ENCODE data around the gene RELN. TPM values are rescaled to one million over a fixed set of nuclear protein-coding genes. Genes with fewer than 3 reads are reported as not detected.
"Not testable (repeated sequence)": the region's sequence is repeated elsewhere in the genome, so short reads cannot be mapped to it uniquely, and the experiment has no call there.

RELN gene
- polyA plus RNA-seq (ENCODE audit: insufficient read length), result 3.5 TPM

DNA sequence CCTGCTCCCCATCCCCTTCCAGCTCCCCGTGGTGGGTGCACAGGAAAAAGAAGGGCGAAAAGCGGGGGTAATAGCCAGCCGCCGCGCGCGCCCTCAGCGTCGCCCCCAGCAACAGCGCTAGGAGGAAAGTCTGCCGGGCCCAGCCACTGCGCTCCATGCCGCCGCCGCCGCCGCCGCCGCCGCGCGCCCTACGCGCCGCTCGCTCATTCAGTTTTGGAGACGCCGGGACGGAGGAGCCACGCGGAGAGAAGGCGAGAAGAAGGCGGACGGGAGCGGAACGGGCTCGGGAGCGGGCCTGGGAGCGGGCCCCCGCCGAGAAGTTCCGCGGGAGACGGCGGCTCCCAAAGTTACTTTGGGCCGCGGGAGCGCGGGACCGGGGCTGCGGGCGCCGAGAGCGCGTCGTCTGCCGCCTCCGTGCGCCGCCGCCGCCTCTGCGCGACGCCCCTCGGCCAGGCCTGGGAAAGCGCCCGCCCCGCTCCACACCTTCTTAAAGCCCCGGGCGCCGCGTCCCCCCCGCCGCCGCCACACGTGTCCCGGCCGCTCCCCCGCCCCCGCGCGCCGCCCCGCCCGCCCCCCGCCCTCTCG is at the start of gene RELN:
Gene RELN (minus strand): TSS at position 459 of the 585 bp plus-strand sequence. CDS start 302 bp downstream, at position 157.
- no peak for DNase-seq (ENCODE audit: low read depth)

DNA sequence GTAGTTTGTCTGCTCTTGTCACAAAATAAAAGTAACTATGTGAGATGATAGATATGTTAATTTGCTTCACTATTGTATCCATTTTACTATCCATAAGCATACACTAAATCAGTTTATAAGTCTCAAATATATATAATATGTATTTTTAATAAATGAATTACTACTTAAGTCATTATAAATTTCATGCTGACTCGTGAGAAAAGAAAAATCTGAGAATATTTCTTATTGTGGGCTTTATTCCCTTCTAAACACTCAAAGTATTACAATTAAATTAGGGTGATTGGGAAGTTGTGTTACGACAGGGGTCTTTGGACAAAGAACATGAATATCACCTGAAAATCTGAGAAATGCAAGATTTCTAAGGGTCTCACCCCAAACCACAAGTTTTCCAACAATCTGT is 48.7 kb upstream of the RELN start:
- no peak for DNase-seq (ENCODE audit: low read depth)

DNA sequence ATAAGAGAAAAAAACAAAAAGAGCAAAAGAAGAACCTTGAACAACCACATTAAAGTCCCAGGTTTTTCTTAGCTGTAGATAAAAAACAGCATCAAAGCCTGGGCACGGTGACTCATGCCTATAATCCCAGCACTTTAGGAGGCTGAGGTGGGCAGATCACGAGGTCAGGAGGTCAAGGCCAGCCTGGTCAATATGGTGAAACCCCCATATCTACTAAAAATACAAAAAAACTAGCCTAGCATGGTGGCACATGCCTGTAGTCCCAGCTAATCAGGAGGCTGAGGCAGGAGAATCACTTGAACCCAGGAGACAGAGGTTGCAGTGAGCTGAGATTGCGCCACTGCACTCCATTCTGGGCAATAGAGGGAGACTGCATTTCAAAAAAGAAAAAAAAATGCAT is 47.4 kb upstream of the RELN start:
- not testable (repeated sequence) for DNase-seq (ENCODE audit: low read depth)

DNA sequence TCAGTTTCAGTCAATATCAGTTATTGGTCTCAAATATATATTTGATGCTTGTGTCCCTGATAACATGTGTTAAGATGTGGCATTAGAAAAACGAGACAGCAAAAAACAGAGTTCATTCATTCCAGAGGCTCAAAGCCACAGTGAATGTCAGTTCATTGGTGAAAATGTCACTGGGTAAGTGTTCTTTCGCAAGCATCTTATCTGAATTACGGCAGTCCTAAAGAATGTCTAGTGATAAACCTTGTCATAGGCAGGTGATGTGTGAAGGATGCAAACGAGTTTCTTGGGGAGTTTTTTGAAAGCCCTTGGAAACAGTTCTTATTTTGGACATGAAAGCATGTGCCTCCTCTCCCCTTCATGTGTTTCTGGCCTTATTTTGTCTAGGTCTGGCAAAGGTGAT is 45.9 kb upstream of the RELN start:
- no peak for DNase-seq (ENCODE audit: low read depth)

DNA sequence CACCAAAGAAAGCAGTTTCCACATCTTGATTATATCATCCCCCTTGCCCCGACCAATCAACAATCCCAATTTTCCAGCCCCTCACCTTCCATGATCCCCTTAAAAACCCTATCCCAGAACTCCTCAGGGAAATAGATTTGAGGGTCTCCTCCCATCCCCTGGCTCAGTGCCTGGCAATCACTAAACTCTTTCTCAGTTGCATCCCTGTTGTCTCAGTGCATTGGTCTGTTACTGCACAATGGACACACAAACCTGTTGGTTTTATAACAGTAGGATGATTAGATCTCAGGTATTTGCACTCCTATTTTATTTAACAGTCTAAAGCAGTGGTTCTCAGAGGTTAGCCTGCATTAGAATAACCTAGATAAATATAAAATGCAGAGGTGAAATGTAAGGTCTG is 45.2 kb upstream of the RELN start:
- DNase-seq (ENCODE audit: low read depth), result no peak

DNA sequence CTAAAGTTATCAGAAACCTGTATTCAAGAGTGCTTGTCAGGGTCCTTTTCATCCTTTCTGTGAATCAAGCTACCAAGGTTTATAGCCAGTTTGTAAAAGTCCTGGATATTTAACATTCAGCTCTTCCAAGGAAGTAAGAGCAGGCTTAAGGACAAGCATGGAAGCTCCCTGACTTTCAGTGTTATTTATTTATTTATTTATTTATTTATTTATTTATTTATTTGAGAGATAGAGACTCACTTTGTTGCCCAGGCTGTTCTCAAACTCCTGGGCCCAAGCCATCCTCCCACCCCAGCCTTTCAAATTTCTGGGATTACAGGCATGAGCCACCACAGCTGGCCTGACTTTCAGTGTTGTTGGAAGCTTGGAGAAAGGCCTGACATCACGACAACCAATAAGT is 44.4 kb upstream of the RELN start:
- no peak for DNase-seq (ENCODE audit: low read depth)

DNA sequence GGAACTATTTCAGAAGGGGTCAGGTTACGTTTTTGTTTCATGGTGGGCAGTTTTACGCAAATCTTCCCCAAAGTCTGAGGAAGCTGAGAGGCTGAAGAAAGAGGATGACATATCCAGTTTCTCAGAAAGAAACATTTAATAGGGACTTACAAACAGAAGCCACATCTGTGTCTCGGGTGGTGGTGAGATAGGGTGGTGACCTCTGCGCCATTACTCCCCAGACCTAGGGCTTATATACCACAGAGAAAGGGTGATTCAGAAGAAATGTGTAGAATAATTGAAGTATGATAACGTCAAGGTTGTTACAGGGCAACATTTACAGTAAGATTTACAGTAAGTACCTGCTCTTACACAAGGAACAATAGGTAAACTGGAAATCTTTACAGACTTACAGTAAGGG is 43.0 kb upstream of the RELN start:
- DNase-seq (ENCODE audit: low read depth), result no peak

DNA sequence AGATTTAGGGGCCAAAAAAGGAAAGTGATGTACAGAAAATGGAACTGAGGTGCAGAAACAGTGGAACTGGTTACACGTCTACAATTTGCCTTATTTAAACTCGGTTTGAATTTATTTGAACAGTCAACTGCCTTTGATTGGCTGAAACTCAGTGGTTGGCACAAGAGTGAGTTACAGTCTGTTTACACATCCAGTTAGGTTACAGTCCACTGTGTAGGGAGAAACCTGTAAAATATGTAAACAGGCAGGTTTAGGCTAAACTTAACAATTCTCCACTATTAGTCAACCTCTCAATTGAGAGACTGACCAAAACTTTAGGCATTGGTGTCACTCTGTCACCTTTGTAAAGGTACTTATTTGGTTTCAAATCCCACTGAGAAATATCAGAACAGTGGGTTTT is 40.3 kb upstream of the RELN start:
- DNase-seq (ENCODE audit: low read depth), result no peak

DNA sequence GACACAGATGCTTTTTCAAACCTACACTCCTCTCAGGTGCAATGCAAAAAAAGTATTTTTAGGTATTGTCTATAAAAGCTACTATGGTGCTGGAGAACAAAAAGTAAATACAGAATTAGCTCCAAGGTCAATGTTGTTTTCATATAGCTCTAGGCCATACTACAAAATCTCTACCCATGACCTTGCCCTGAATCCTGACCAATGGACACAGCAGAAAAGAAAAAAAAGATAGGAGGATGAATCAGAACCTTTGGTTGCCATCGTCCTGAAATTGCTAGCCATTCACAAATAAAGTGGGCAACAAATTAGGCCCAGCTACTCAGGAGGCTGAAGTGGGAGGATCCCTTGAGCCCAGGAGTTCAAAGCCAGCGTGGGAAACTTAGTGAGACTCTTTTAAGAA is 35.2 kb upstream of the RELN start:
- DNase-seq (ENCODE audit: low read depth), result no peak

DNA sequence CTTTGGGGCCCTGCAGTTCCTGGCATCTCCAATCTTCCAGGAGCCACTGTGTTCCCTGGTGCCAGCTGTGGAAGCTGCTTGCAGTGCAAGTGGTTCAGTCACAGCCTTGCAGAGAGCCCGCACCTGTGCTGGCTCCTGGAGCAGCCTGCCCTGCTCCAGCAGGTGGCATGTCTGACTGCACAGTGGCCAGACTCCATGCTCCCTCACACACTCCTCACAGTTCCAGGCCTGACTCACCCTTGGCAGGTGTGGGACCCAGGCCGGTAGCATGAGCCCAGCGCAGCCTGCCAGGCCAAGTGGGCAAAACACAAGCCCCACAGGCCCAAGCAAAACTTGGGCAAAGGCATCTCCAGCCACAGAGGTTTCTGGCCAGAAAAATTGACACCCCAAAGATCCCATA is 33.6 kb upstream of the RELN start:
- DNase-seq (ENCODE audit: low read depth), result no peak

DNA sequence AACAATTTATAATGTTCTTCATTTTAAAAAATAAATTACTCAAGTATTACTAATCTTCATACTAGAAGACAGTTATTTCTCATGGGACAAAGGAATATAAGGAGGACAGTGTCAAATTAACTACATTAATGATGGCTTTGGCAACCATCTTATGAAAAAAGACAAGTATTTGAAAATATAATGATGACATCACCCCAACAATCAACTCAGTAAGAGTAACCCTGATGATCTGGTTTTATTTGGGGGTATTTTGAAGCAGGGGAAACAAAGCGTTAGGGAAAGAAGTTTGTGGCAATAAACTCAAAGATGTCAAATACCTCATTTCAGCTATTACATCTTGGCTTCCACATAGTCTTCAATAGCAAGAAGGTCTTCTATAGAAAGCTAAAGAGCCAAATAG is 29.0 kb upstream of the RELN start:
- no peak for DNase-seq (ENCODE audit: low read depth)

DNA sequence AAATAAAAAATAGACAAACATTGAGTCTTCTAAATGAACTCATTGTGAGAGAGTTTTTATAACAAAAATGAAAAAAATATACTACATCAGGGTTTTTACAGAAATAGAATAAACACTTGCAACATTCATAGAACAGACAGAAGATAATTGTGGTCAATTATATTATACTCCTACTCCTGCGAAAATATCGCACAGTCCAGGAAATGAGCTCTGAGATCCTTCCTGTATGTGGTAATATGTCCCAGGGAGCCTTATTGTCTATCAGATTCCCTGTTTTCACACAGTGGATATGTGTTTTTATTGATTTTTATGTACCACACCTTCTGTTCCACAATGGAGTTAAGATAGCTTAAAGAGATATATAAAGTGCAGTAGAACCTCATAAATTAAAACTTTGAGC is 27.5 kb upstream of the RELN start:
- no peak for DNase-seq (ENCODE audit: low read depth)

DNA sequence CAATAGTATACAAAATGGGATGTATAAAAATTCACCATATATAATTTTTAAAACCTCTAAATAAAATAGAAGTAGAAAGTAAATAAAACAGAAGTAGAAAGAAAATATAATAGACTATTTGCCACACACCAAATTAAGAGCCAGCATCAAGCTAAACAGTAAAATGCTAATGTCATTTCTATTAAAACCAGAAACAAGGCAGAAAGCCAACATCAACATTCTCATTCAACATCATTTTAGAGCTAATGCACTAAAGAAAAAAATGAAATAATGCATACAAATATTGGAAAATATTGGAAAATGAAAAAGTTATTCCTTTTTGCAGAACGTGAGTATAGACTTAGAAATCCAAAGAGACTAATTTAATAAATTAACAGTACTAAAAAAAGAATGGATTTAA is 23.4 kb upstream of the RELN start:
- DNase-seq (ENCODE audit: low read depth), result no peak

DNA sequence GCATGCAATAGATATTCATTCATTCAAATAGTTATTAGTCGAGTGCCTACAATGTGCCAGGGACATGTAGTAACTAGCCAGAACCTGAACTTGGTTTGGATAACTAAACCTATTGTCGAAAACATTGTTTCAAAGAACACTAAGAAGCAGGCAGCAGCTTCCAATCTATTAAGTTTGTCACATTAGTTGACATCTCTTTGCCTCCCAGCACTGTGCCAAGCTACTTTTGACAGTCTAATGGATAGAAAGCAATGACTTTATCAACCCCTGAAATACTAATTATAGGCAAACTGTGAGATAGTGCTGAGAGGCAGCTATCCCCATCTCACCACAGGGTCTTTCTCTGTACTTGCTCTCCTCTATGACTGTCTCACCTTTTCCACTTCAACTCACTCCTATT is 22.4 kb upstream of the RELN start:
- DNase-seq (ENCODE audit: low read depth), result no peak

DNA sequence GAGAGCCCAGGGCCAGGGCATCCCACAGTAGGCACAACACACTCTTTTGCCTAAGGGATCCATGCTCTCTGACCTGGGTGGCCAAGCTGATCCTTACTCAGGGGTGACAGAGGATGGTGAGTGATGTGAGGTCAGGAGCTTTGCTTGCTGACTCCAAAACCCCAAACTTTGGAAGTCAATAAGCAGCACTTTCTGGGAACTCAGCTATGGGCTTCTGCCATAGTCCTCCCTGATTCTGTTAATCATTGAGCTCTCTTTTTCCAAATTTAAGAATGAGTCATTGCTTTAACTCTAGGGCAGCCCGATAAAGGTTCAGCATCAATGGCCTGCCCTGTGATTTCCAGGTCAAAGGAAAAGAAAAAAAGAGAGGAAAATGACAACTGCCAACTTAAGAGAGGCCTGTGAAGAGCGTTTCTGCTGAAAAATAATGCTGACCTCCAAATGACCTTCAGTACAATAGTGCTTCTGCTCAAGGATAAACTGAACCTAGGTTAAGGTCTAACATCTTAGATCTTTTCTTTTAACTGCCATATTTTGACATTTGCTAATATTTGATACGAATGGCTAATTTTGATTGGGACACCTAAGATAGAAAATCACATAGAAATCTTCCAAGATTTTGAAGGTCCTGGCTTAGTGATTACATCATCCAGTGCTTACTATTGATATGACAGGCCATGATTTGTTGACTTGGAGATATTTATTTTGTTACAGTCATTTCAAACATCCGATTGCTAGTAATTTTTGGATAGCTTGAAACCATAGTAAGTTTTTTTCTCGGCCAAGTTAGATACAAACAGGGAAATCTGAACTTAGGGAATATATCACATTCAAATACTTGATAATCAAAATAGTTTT is 20.8 kb upstream of the RELN start:
- no peak for DNase-seq (ENCODE audit: low read depth)

DNA sequence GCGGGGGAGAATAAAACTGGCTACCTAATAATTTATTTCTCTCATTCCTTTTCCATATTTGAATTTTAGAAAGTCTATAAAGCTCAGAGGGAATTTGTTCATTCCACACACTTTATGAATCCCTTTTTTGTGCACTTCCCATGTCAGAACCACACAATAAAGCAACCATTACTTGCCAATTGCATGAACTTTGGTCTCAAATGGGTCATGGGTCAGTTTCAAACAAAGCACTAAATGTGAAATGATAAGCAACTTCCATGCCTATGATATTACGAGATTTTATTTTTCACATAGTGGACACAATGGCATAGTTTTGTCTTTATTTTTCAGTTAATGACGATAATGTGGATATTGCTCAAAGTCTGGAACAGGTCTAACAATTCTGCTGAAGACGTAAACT is 18.6 kb upstream of the RELN start:
- no peak for DNase-seq (ENCODE audit: low read depth)

DNA sequence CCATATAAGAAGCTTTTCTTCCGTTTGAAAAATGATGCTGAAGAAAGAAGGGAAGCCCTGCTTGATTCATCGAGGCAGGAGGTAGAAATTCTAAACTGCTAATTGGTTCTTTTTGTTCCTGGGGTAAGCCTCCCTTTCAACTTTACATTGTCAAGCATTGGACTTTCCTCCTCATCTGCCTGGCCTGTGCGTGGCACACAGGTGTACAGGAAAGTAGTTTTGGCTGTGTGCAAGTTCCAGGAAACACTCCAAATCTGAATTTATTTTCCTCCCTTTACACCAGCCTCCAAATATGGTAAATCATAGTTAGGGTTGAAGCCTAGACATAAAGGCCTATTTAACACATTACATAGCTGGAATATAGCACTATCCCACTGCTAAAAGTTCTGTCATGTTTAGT is 18.2 kb upstream of the RELN start:
- no peak for DNase-seq (ENCODE audit: low read depth)

DNA sequence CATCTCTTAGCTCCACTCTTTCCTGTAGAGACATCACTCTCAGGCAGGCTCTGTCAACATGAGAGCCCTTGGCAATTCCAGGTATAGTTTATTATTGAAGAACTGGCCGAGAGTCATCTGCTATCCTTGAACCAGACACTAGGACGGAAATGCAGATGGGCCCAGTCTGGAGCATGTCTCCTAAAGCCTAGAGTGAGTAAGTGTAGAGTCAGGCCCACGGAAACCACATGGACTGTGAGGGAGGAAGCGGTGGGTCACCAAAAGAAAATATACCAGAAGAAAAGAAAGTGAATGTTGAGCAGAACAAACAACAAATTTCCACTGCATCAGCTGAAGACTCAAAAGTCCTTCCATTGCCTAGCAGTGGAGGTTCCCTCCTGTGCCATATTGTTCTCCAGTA is 15.7 kb upstream of the RELN start:
- DNase-seq (ENCODE audit: low read depth), result no peak

DNA sequence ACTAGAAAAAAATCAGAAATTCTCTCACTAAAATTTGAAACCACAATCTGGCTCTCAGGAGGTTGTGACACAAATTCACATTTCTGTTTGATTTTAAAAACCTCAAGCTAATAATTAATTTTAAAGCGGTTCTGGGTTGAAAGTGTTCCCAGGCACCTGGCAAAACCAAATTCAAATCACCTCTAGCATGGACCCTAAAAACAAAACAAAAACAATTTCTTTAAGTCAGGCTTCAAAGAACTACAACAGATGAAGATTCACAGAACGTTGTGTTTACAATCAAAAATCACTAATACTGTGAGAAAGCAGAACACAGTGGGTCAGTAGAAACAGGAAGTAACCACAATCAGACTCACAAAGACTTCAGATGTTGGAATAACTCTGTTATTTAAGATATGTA is 7.2 kb upstream of the RELN start:
- DNase-seq (ENCODE audit: low read depth), result no peak

DNA sequence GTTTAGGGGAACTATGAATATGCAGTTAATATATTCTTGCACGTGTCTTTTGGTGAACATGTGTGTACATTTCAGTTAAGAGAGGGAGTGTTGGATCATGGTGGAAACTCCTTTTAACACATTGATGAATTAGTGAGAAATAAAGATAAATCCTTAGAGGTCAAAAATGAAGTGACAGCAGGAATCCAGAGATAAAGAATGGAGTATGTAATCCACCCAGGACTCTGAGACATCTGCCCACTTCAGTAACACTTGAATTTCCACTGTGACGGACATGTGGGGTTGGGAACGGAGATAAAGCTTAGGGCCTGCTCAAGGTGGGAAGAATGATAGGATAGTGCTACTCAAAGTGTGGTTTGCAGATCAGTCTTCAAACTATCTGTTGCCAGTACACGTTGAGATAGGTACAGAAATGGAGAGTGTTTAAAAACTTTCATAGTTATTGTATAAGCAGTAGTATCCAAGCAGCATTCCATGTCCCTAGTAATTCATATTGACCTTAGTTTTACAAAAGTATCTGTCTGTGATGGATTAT is 6.6 kb upstream of the RELN start:
- no peak for DNase-seq (ENCODE audit: low read depth)

DNA sequence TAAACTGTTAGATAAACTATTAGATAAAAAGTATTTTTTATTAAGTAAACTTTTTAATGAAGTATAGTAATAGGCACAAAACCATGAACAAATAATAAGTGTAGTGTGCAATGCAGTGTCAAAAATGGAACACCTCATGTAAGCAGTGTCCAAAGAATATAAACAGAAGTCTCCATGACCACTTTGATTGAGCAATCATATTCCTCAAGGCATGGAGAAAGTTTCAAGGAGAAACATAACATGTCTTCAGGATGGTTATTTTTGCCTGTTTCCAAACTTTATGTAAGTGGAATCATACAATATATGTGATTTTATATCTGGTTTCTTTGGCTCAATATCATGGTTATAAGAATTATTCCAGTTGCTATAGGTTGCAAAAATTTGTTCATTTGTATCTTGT is 6.1 kb upstream of the RELN start:
- DNase-seq (ENCODE audit: low read depth), result no peak

DNA sequence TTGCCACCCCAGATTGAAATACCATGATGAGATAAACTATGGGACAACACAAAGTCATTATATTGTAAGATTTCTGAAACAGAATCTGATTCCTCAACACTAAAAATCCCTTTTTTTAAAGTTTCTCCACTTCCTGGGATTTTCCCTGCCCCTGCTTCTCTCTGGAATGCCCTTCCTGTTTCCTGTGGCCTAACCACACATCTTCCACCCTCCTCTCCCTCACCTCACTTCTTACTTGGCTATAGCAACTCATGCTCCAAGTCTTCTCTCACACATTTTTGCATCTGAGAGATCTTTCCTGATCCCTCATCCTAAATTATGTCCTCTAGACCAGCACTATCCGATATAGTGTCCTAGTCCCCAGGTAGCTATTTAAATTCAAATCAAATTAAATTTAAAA is 4.1 kb upstream of the RELN start:
- no peak for DNase-seq (ENCODE audit: low read depth)

DNA sequence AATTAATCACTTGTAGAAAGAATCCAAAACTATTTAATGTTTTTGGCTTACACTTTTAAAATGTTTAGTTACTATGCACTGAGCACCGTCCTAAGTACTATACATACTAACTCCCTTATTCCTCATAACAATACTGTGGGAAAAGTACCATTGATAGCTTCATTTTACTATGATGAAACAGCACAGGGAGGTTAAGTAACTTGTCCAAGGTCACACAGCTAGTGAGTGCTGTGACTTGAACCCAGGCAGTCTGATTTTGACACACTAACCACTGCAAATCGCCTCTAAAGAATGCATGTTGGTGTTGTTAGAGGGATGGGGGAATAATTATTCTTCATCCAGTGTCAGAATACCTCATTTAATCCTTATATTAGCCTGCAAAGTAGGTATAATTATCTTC is 1.9 kb upstream of the RELN start:
- no peak for DNase-seq (ENCODE audit: low read depth)

Measured in forelimb muscle (tissue), 1 donor.